Neural progenitor cell (in vitro differentiated cells): Measurements from ENCODE around the gene CNNM2. TPM values are rescaled to one million over a fixed set of nuclear protein-coding genes. Genes with fewer than 3 reads are reported as not detected.

Source experiments
- DNase-seq: peaks from one replicate; pipeline ENCODE4 v3.0.0-alpha.2; 2016; ENCODE audit warnings: low spot score
- H2AFZ ChIP-seq: fragments of 200-600 bp; sonication (generic); replicated peaks from 2 replicates; pipeline ENCODE4 v1.6.1; 2016; ENCODE audit warnings: antibody characterized with exemption
- H3F3A ChIP-seq: fragments of 200-600 bp; sonication (generic); 2 replicates; pipeline ENCODE4 v1.6.1; 2016; ENCODE audit warnings: antibody characterized with exemption, low read depth
- H3K27ac ChIP-seq: fragments of 200-600 bp; sonication (generic); 2 replicates; pipeline ENCODE4 v1.5.1; 2016; ENCODE audit warnings: mild to moderate bottlenecking
- H3K27me3 ChIP-seq: fragments of 200-600 bp; sonication (generic); 2 replicates; pipeline ENCODE4 v1.6.1; 2016; ENCODE audit warnings: mild to moderate bottlenecking, moderate library complexity
- H3K36me3 ChIP-seq: fragments of 200-600 bp; sonication (generic); 2 replicates; pipeline ENCODE4 v1.5.1; 2016
- H3K4me1 ChIP-seq: fragments of 200-600 bp; sonication (generic); 2 replicates; pipeline ENCODE4 v1.6.1; 2016; ENCODE audit warnings: mixed run types
- H3K4me2 ChIP-seq: fragments of 200-600 bp; sonication (generic); 2 replicates; pipeline ENCODE4 v1.6.1; 2016
- H3K4me3 ChIP-seq: fragments of 200-600 bp; sonication (generic); 2 replicates; pipeline ENCODE4 v1.5.1; 2016
- H3K79me2 ChIP-seq: fragments of 200-600 bp; sonication (generic); 2 replicates; pipeline ENCODE4 v1.6.1; 2016; ENCODE audit warnings: low read depth
- H3K9ac ChIP-seq: fragments of 200-600 bp; sonication (generic); 2 replicates; pipeline ENCODE4 v1.6.1; 2016
- H3K9me3 ChIP-seq: fragments of 200-600 bp; sonication (generic); 2 replicates; pipeline ENCODE4 v1.5.1; 2016; ENCODE audit warnings: low read depth
- H4K20me1 ChIP-seq: fragments of 200-600 bp; sonication (generic); 2 replicates; pipeline ENCODE4 v1.6.1; 2016; ENCODE audit warnings: low read depth
- H3K27ac Mint-ChIP-seq: 3 replicates; pipeline ENCODE4 v1.8.0; 2021; ENCODE audit warnings: mixed read lengths
- H3K27me3 Mint-ChIP-seq: 2 replicates; pipeline ENCODE4 v1.8.0; 2022; ENCODE audit warnings: low read depth, mild to moderate bottlenecking, inconsistent platforms, moderate library complexity, mixed read lengths; ENCODE audit not compliant: insufficient read depth
- H3K36me3 Mint-ChIP-seq: 3 replicates; pipeline ENCODE4 v1.8.0; 2021; ENCODE audit warnings: mixed read lengths
- H3K4me1 Mint-ChIP-seq: 3 replicates; pipeline ENCODE4 v1.8.0; 2021; ENCODE audit warnings: mixed read lengths
- H3K4me3 Mint-ChIP-seq: 3 replicates; pipeline ENCODE4 v1.8.0; 2021; ENCODE audit warnings: mild to moderate bottlenecking, moderate library complexity, mixed read lengths
- H3K9me3 Mint-ChIP-seq: 3 replicates; pipeline ENCODE4 v1.8.0; 2020; ENCODE audit warnings: mixed read lengths
- EZH2 ChIP-seq: fragments of 200-600 bp; sonication (generic); IDR thresholded peaks from 2 replicates; pipeline ENCODE4 v1.6.1; 2017; ENCODE audit warnings: antibody characterized with exemption, mild to moderate bottlenecking, moderate library complexity
- EZH2phosphoT487 ChIP-seq: fragments of 200-600 bp; sonication (generic); IDR thresholded peaks from 2 replicates; pipeline ENCODE4 v1.6.1; 2017; ENCODE audit warnings: antibody characterized with exemption
- total RNA-seq: library from RNA; depleted of rRNA; stranded (reverse); fragments of >200 nt; gene quantifications from 2 replicates; pipeline ENCODE4 v1.2.3, GENCODE V29; 2015; ENCODE audit warnings: low replicate concordance
- TF ChIP-seq, protein P1 (sequence below): fragments of 200-600 bp; sonication (generic); IDR thresholded peaks from 2 replicates; pipeline ENCODE4 v1.5.1; 2017; ENCODE audit warnings: antibody characterized with exemption, mild to moderate bottlenecking

The CNNM2 gene
- total RNA-seq, 1 donor from 2014 or later, result 11.4 TPM

DNA sequence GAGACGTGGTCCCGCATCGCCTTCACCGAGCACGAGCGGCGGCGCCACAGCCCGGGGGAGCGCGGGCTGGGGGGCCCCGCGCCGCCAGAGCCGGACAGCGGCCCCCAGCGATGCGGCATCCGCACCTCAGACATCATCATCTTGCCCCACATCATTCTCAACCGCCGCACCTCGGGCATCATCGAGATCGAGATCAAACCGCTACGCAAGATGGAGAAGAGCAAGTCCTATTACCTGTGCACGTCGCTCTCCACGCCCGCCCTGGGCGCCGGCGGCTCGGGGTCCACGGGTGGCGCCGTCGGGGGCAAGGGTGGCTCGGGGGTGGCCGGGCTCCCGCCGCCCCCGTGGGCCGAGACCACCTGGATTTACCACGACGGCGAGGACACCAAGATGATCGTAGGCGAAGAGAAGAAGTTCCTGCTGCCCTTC is 737 bp downstream of the CNNM2 start:
- no peak overlapping the region for H3K27ac Mint-ChIP-seq
- TF ChIP-seq EZH2 (peak; percentile 68), EZH2phosphoT487 (peak; percentile 45)
- TF ChIP-seq, protein P1, sequence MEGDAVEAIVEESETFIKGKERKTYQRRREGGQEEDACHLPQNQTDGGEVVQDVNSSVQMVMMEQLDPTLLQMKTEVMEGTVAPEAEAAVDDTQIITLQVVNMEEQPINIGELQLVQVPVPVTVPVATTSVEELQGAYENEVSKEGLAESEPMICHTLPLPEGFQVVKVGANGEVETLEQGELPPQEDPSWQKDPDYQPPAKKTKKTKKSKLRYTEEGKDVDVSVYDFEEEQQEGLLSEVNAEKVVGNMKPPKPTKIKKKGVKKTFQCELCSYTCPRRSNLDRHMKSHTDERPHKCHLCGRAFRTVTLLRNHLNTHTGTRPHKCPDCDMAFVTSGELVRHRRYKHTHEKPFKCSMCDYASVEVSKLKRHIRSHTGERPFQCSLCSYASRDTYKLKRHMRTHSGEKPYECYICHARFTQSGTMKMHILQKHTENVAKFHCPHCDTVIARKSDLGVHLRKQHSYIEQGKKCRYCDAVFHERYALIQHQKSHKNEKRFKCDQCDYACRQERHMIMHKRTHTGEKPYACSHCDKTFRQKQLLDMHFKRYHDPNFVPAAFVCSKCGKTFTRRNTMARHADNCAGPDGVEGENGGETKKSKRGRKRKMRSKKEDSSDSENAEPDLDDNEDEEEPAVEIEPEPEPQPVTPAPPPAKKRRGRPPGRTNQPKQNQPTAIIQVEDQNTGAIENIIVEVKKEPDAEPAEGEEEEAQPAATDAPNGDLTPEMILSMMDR, result no peak
- peaks cover 49% of the 10 kb centered on the region for H3K79me2 ChIP-seq

DNA sequence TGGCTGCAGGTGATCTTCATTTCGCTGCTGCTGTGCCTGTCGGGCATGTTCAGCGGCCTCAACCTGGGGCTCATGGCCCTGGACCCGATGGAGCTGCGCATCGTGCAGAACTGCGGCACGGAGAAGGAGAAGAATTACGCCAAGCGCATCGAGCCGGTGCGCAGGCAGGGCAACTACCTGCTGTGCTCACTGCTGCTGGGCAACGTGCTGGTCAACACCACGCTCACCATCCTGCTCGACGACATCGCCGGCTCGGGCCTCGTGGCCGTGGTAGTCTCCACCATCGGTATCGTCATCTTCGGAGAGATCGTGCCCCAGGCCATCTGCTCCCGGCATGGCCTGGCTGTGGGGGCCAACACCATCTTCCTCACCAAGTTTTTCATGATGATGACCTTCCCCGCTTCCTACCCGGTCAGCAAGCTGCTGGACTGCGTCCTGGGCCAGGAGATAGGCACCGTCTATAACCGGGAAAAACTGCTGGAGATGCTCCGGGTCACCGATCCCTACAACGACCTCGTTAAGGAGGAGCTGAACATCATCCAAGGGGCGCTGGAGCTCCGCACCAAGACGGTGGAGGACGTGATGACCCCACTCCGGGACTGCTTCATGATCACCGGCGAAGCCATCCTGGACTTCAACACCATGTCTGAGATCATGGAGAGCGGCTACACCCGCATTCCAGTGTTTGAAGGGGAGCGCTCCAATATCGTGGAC is 1.3 kb downstream of the CNNM2 start:
- Mint-ChIP-seq H3K4me3 (peak overlapping the region; percentile 94), H3K4me1 (peaks cover 27% of the 10 kb centered on the region)

More for the DNA sequence above, 737 bp downstream of the CNNM2 start:
- Histone ChIP-seq H3K36me3 (no peaks in the 10 kb centered on the region), H3K4me2 (peak overlapping the region; percentile 94), H3K27ac (no peak overlapping the region), H3K9ac (peak overlapping the region; percentile 66), H2AFZ (peak overlapping the region; percentile 99), H3K4me3 (peak overlapping the region; percentile 94), H3F3A (peaks cover 12% of the 10 kb centered on the region), H3K27me3 (peaks cover 25% of the 10 kb centered on the region), H4K20me1 (peaks cover 43% of the 10 kb centered on the region), H3K4me1 (peaks cover 20% of the 10 kb centered on the region), H3K9me3 (no peaks in the 10 kb centered on the region)
- H3K27me3 Mint-ChIP-seq, result peaks cover 14% of the 10 kb centered on the region
- peak; percentile 48 for DNase-seq
- peaks cover 3% of the 10 kb centered on the region for H3K9me3 Mint-ChIP-seq
- H3K4me1 Mint-ChIP-seq, result peaks cover 27% of the 10 kb centered on the region
- peaks cover 6% of the 10 kb centered on the region for H3K36me3 Mint-ChIP-seq
- peak overlapping the region; percentile 94 for H3K4me3 Mint-ChIP-seq

DNA sequence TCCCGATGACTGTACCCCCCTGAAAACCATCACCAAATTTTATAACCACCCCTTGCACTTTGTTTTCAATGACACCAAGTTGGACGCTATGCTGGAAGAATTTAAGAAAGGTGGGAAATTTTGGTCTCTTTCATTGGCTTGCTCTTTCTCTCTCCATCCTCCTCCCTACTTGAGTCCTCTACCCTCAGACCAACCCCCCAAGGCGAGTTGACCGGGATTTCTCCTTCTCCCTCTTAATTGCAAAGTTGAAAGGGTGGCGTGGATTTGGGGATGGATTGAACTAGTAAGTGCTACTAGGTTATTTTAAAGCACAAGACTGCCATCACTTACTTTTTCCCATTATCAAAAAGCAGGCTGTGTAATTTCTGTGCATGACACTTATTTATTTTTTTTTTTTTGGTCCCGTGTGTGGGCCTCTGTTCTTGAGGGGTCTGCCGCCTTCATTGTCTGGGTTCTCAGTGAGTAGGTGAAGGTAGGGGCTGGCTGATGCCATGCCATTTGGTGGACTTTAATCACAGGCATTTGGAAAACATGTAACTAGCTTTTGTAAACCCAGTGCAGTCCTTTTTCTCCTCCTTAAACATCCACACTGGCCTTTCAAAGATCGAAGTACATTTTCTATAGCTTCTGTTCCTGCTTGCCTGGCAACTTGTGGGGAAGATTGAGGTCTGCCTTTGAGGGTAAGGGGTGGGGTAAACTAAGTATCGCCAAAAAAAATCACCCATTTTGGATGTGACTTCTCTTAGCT is 2.1 kb downstream of the CNNM2 start:
- peaks cover 48% of the 10 kb centered on the region for H4K20me1 ChIP-seq
- H3K4me2 ChIP-seq, result peak overlapping the region; percentile 94
- peaks cover 62% of the 10 kb centered on the region for H3K79me2 ChIP-seq
- TF ChIP-seq EZH2phosphoT487 (no peak), EZH2 (no peak)
- TF ChIP-seq, protein P1, result no peak
- H3K4me1 ChIP-seq, result peaks cover 20% of the 10 kb centered on the region
- H3F3A ChIP-seq, result peaks cover 12% of the 10 kb centered on the region
- Mint-ChIP-seq H3K4me3 (peak overlapping the region; percentile 94), H3K36me3 (peaks cover 6% of the 10 kb centered on the region), H3K4me1 (peaks cover 27% of the 10 kb centered on the region), H3K27ac (no peak overlapping the region), H3K9me3 (peaks cover 3% of the 10 kb centered on the region), H3K27me3 (peaks cover 14% of the 10 kb centered on the region)
- peak; percentile 27 for DNase-seq
- no peaks in the 10 kb centered on the region for H3K9me3 ChIP-seq
- H2AFZ ChIP-seq, result no peak overlapping the region
- peak overlapping the region; percentile 94 for H3K4me3 ChIP-seq
- no peaks in the 10 kb centered on the region for H3K36me3 ChIP-seq
- no peak overlapping the region for H3K9ac ChIP-seq
- H3K27ac ChIP-seq, result no peak overlapping the region
- peaks cover 25% of the 10 kb centered on the region for H3K27me3 ChIP-seq

More for the DNA sequence above, 1.3 kb downstream of the CNNM2 start:
- H3K27ac ChIP-seq, result no peak overlapping the region
- peaks cover 6% of the 10 kb centered on the region for H3K36me3 Mint-ChIP-seq
- peaks cover 3% of the 10 kb centered on the region for H3K9me3 Mint-ChIP-seq
- H3K36me3 ChIP-seq, result no peaks in the 10 kb centered on the region
- H3K9ac ChIP-seq, result peak overlapping the region; percentile 66
- H3K4me2 ChIP-seq, result peak overlapping the region; percentile 94
- H3F3A ChIP-seq, result peaks cover 12% of the 10 kb centered on the region
- peaks cover 54% of the 10 kb centered on the region for H3K79me2 ChIP-seq
- peaks cover 25% of the 10 kb centered on the region for H3K27me3 ChIP-seq
- peak overlapping the region; percentile 99 for H2AFZ ChIP-seq
- peaks cover 20% of the 10 kb centered on the region for H3K4me1 ChIP-seq
- H3K4me3 ChIP-seq, result peak overlapping the region; percentile 94
- H3K9me3 ChIP-seq, result no peaks in the 10 kb centered on the region
- peak; percentile 66 for DNase-seq
- H3K27me3 Mint-ChIP-seq, result peaks cover 14% of the 10 kb centered on the region
- H3K27ac Mint-ChIP-seq, result no peak overlapping the region
- peaks cover 48% of the 10 kb centered on the region for H4K20me1 ChIP-seq
- TF ChIP-seq EZH2, result peak; percentile 25
- TF ChIP-seq, protein P1, result no peak
